Fibroblast of lung (primary cell): ENCODE results near the gene MCM6. TPM values are rescaled to one million over a fixed set of nuclear protein-coding genes. Genes with fewer than 3 reads are reported as not detected.

Experiments
- DNase-seq, 2 donors: peaks; one replicate each; pipeline versions ENCODE4 v3.0.0 to v3.0.0-alpha.2; 2010; ENCODE audit warnings: low read depth in 2 of 2
- H2AFZ ChIP-seq: 2 replicates; pipeline ENCODE4 v1.5.1; 2012; ENCODE audit warnings: low read length, control low read depth, inconsistent platforms
- H3K27ac ChIP-seq: 2 replicates; pipeline ENCODE4 v1.5.1; 2011; ENCODE audit warnings: low read length, control low read depth; ENCODE audit not compliant: insufficient read depth
- H3K27me3 ChIP-seq: 2 replicates; pipeline ENCODE4 v1.5.1; 2011; ENCODE audit warnings: mild to moderate bottlenecking, low read length; ENCODE audit not compliant: control insufficient read depth, insufficient read depth
- H3K36me3 ChIP-seq: 2 replicates; pipeline ENCODE4 v1.5.1; 2011; ENCODE audit warnings: low read length; ENCODE audit not compliant: control insufficient read depth, insufficient read depth
- H3K4me1 ChIP-seq: 2 replicates; pipeline ENCODE4 v1.5.1; 2011; ENCODE audit warnings: low read length; ENCODE audit not compliant: control insufficient read depth, insufficient read depth; ENCODE audit errors: extremely low read depth
- H3K4me2 ChIP-seq: 2 replicates; pipeline ENCODE4 v1.5.1; 2011; ENCODE audit warnings: low read length, control low read depth; ENCODE audit not compliant: insufficient read depth; ENCODE audit errors: extremely low read depth
- H3K4me3 ChIP-seq, 4 experiments: fragments of 200-600 bp in 1 of 4; sonication (generic) in 1 of 4; replicated peaks in 1 of 4; 2 replicates each; pipeline ENCODE4 v1.5.1; 2011 to 2016; ENCODE audit warnings: low read length in 4 of 4, low read depth in 3 of 4, mild to moderate bottlenecking in 3 of 4, control low read depth in 2 of 4, inconsistent platforms in 1 of 4, mixed read lengths in 1 of 4; ENCODE audit not compliant: insufficient read depth in 1 of 4; ENCODE audit errors: control extremely low read depth in 1 of 4
- H3K79me2 ChIP-seq: 2 replicates; pipeline ENCODE4 v1.5.1; 2012; ENCODE audit warnings: mild to moderate bottlenecking, low read length, inconsistent platforms; ENCODE audit not compliant: control insufficient read depth, insufficient read depth
- H3K9ac ChIP-seq: 2 replicates; pipeline ENCODE4 v1.5.1; 2011; ENCODE audit warnings: mild to moderate bottlenecking, low read length, control low read depth; ENCODE audit not compliant: insufficient read depth
- H3K9me3 ChIP-seq: 2 replicates; pipeline ENCODE4 v1.5.1; 2012; ENCODE audit warnings: low read depth, low read length; ENCODE audit not compliant: control insufficient read depth, insufficient read depth
- H4K20me1 ChIP-seq: 2 replicates; pipeline ENCODE4 v1.5.1; 2011; ENCODE audit warnings: low read length; ENCODE audit not compliant: control insufficient read depth, insufficient read depth; ENCODE audit errors: extremely low read depth
- CTCF ChIP-seq, 2 donors: IDR thresholded peaks in 1 of 2; conservative IDR thresholded peaks in 1 of 2; 1 replicate in 1 of 2; 2 replicates in 1 of 2; pipeline ENCODE4 v1.5.1; 2011 to 2012; ENCODE audit warnings: low read length in 2 of 2, control low read depth in 1 of 2, inconsistent platforms in 1 of 2, low read depth in 1 of 2, mild to moderate bottlenecking in 1 of 2
- EZH2 ChIP-seq: IDR thresholded peaks from 2 replicates; pipeline ENCODE4 v1.5.1; 2012; ENCODE audit warnings: low read length, control low read depth, mild to moderate bottlenecking; ENCODE audit errors: missing control alignments
- polyA plus RNA-seq, 2 donors: library from polyadenylated mRNA; depleted of rRNA in 1 of 2; stranded (reverse) in 1 of 2; unstranded in 1 of 2; fragments of >200 nt; gene quantifications; 2 replicates each; pipeline ENCODE4 v1.2.1, GENCODE V29; 2011 to 2012; ENCODE audit warnings: missing spikeins in 1 of 2
- total RNA-seq: library from RNA; depleted of rRNA; stranded (reverse); fragments of >200 nt; gene quantifications from 2 replicates; pipeline ENCODE4 v1.2.1, GENCODE V29; 2014

The MCM6 gene
- total and polyA plus RNA-seq, 2 donors (not counting 1 experiment from before 2014, with no cell fraction given), result 11.2 to 36.0 TPM

GRCh38 chr2:135905679-135906078 lies 29.4 kb upstream of the MCM6 start:
- Histone ChIP-seq H3K4me1 (no peaks in the 10 kb centered on the region), H3K4me2 (no peak overlapping the region)
- TF ChIP-seq CTCF (conservative IDR thresholded peaks at IDR 0.05 in 1 of 2, IDR thresholded peaks at IDR 0.05 in 1 of 2; ENCODE audit: low read depth in 1 of 2, low read length in 2 of 2), result no peak
- no peak for TF ChIP-seq EZH2

GRCh38 chr2:135904341-135904989 lies 28.2 kb upstream of the MCM6 start:
- no peaks in the 10 kb centered on the region for H3K4me1 ChIP-seq

More at GRCh38 chr2:135905679-135906078, 29.4 kb upstream of the MCM6 start:
- Histone ChIP-seq H2AFZ (no peak overlapping the region), H4K20me1 (no peaks in the 10 kb centered on the region), H3K27ac (no peak overlapping the region), H3K27me3 (no peaks in the 10 kb centered on the region), H3K9ac (no peak overlapping the region), H3K4me3 (no peak overlapping the region), H3K79me2 (no peaks in the 10 kb centered on the region), H3K36me3 (no peaks in the 10 kb centered on the region), H3K9me3 (no peaks in the 10 kb centered on the region)
- DNase-seq, result no peak

GRCh38 chr2:135903650-135904049 lies 27.4 kb upstream of the MCM6 start:
- no peak for TF ChIP-seq EZH2
- TF ChIP-seq CTCF (conservative IDR thresholded peaks at IDR 0.05 in 1 of 2, IDR thresholded peaks at IDR 0.05 in 1 of 2; ENCODE audit: low read depth in 1 of 2, low read length in 2 of 2), result no peak
- no peak overlapping the region for H3K9ac ChIP-seq
- no peak overlapping the region for H3K27ac ChIP-seq
- H3K4me1 ChIP-seq, result no peaks in the 10 kb centered on the region
- no peak overlapping the region for H2AFZ ChIP-seq
- H3K4me3 ChIP-seq, result no peak overlapping the region
- DNase-seq, result no peak
- H3K9me3 ChIP-seq, result no peaks in the 10 kb centered on the region
- no peaks in the 10 kb centered on the region for H3K36me3 ChIP-seq
- no peak overlapping the region for H3K4me2 ChIP-seq
- no peaks in the 10 kb centered on the region for H3K79me2 ChIP-seq
- H4K20me1 ChIP-seq, result no peaks in the 10 kb centered on the region
- H3K27me3 ChIP-seq, result no peaks in the 10 kb centered on the region

More at GRCh38 chr2:135904341-135904989, 28.2 kb upstream of the MCM6 start:
- no peak overlapping the region for H3K27ac ChIP-seq
- no peak overlapping the region for H3K9ac ChIP-seq
- TF ChIP-seq CTCF (conservative IDR thresholded peaks at IDR 0.05 in 1 of 2, IDR thresholded peaks at IDR 0.05 in 1 of 2; ENCODE audit: low read depth in 1 of 2, low read length in 2 of 2), result no peak
- no peak for TF ChIP-seq EZH2
- H3K4me2 ChIP-seq, result no peak overlapping the region
- H3K27me3 ChIP-seq, result no peaks in the 10 kb centered on the region
- no peaks in the 10 kb centered on the region for H3K9me3 ChIP-seq
- no peaks in the 10 kb centered on the region for H4K20me1 ChIP-seq
- H3K4me3 ChIP-seq, result no peak overlapping the region
- H3K79me2 ChIP-seq, result no peaks in the 10 kb centered on the region
- DNase-seq, result peak; percentile 39 to 66
- no peaks in the 10 kb centered on the region for H3K36me3 ChIP-seq
- H2AFZ ChIP-seq, result no peak overlapping the region
